NCI-H526 treated with DMSO at 0.1 percent for 48 hours (cell line): Measurements from ENCODE around the gene OTUD3.
A peak's percentile ranks its signal among the peaks of the same experiment; 100 is the strongest.

ENCODE experiments used
- DNase-seq: peaks from one replicate; lab custom pipeline; 2025; lab: John Stamatoyannopoulos, UW

Gene OTUD3

GRCh38 chr1:19954059-19954458 lies 71.9 kb downstream of the OTUD3 start:
- DNase-seq, result no peak

GRCh38 chr1:19955534-19956170 lies 73.5 kb downstream of the OTUD3 start:
- no peak for DNase-seq

- DNase-seq, result no peak
Observed at GRCh38 chr1:19957779-19958178, 75.6 kb downstream of the OTUD3 start.

- DNase-seq, result peak; percentile 59
Observed at GRCh38 chr1:19960591-19960990, 78.4 kb downstream of the OTUD3 start.
